HEK293 (cell line): ENCODE results near the gene CSHL1.
"Not testable (repeated sequence)": the region's sequence is repeated elsewhere in the genome, so short reads cannot be mapped to it uniquely, and the experiment has no call there.

ENCODE experiments used
- CTCF ChIA-PET: fragments of 350-600 bp; formaldehyde crosslinking; extraction: SDS; loops from one replicate; lab custom pipeline; 2021; ENCODE audit warnings: antibody characterized with exemption; lab: Yijun Ruan, JAX
- POLR2A ChIA-PET: fragments of 300-600 bp; formaldehyde crosslinking; extraction: SDS; loops from one replicate; lab custom pipeline; 2020; ENCODE audit warnings: antibody characterized with exemption, inconsistent platforms; lab: Yijun Ruan, JAX
- H3K27ac ChIP-seq: fragments of 200-500 bp; sonication (Bioruptor generic); 2 replicates; pipeline ENCODE4 v1.5.1; 2014; ENCODE audit warnings: low read depth, low read length, control low read depth, inconsistent platforms; ENCODE audit errors: extremely low read depth
- H3K36me3 ChIP-seq, 2 experiments: fragments of 200-500 bp in 1 of 2; sonication (Bioruptor generic) in 1 of 2; 1 replicate in 1 of 2; 2 replicates in 1 of 2; pipeline ENCODE4 v1.5.1; 2014 to 2017; ENCODE audit warnings: inconsistent platforms in 2 of 2, low read length in 2 of 2; ENCODE audit not compliant: control insufficient read depth in 2 of 2, insufficient read depth in 1 of 2
- H3K4me1 ChIP-seq: fragments of 200-500 bp; sonication (Bioruptor generic); 2 replicates; pipeline ENCODE4 v1.5.1; 2014; ENCODE audit warnings: mild to moderate bottlenecking, low read length, inconsistent platforms; ENCODE audit not compliant: control insufficient read depth, insufficient read depth
- H3K4me3 ChIP-seq: 2 replicates; pipeline ENCODE4 v1.5.1; 2011; ENCODE audit warnings: low read depth, mild to moderate bottlenecking, control low read depth, low read length, moderate library complexity
- H3K9me3 ChIP-seq: fragments of 200-500 bp; sonication (Bioruptor generic); 2 replicates; pipeline ENCODE4 v1.5.1; 2014; ENCODE audit warnings: low read depth, low read length, inconsistent platforms; ENCODE audit not compliant: control insufficient read depth, insufficient read depth
- EGR2 ChIP-seq: fragments of 450-650 bp; formaldehyde crosslinking; IDR thresholded peaks from 2 replicates; pipeline ENCODE4 v1.5.1; 2016; ENCODE audit warnings: low read depth, missing biosample characterization, missing genetic modification characterization
- KLF16 ChIP-seq: fragments of 450-650 bp; formaldehyde crosslinking; IDR thresholded peaks from 2 replicates; pipeline ENCODE4 v1.5.1; 2017; ENCODE audit warnings: missing biosample characterization, missing genetic modification characterization
- ZFHX2 ChIP-seq: fragments of 450-650 bp; formaldehyde crosslinking; conservative IDR thresholded peaks from 2 replicates; pipeline ENCODE4 v1.5.1; 2016; ENCODE audit warnings: missing biosample characterization, missing genetic modification characterization
- ZNF266 ChIP-seq: fragments of 450-650 bp; formaldehyde crosslinking; IDR thresholded peaks from 2 replicates; pipeline ENCODE4 v1.5.1; 2016; ENCODE audit warnings: missing biosample characterization, missing genetic modification characterization, low read depth
- ZNF324 ChIP-seq: fragments of 450-650 bp; formaldehyde crosslinking; IDR thresholded peaks from 2 replicates; pipeline ENCODE4 v1.5.1; 2016; ENCODE audit warnings: missing biosample characterization, missing genetic modification characterization
- ZNF654 ChIP-seq: fragments of 450-650 bp; formaldehyde crosslinking; IDR thresholded peaks from 2 replicates; pipeline ENCODE4 v1.5.1; 2016; ENCODE audit warnings: low read depth, missing biosample characterization, missing genetic modification characterization
- TF ChIP-seq, protein P1 (sequence below): fragments of 450-650 bp; formaldehyde crosslinking; IDR thresholded peaks from 2 replicates; pipeline ENCODE4 v1.5.0; 2017; ENCODE audit warnings: missing biosample characterization, missing genetic modification characterization, borderline replicate concordance
- TF ChIP-seq, protein P2 (sequence below): fragments of 450-650 bp; formaldehyde crosslinking; IDR thresholded peaks from 2 replicates; pipeline ENCODE4 v1.5.1; 2016; ENCODE audit warnings: missing biosample characterization, missing genetic modification characterization, borderline replicate concordance
- TF ChIP-seq, protein P3 (sequence below): fragments of 450-650 bp; formaldehyde crosslinking; IDR thresholded peaks from 2 replicates; pipeline ENCODE4 v1.5.1; 2016; ENCODE audit warnings: missing biosample characterization, missing genetic modification characterization
- TF ChIP-seq, protein P4 (sequence below): fragments of 450-650 bp; formaldehyde crosslinking; IDR thresholded peaks from 2 replicates; pipeline ENCODE4 v1.5.1; 2016; ENCODE audit warnings: missing biosample characterization, missing genetic modification characterization
- TF ChIP-seq, protein P5 (sequence below): fragments of 450-650 bp; formaldehyde crosslinking; IDR thresholded peaks from 2 replicates; pipeline ENCODE4 v1.5.1; 2017; ENCODE audit warnings: missing biosample characterization, missing genetic modification characterization

CSHL1 gene

DNA sequence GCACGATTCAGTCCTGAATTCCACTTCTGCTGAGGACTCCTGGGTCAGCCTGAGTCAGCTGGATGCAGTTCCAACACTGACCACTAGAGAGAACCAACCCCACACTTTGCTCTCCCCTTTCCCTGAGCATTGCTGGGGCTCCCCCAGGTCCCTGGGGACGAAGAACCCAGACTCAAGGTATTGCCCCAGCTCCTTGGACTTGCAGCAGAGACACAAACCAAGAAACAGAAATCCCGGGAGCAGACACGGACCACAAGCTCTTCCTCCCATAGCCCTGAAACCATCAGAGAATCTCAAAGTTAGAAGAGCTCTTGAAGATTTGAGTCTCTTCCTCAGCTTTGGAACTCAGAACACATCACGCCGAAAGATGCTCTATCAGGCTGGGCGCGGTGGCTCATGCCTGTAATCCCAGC, 8.3 kb upstream of the CSHL1 start:
- Histone ChIP-seq H3K4me3 (no peak overlapping the region), H3K9me3 (no peaks in the 10 kb centered on the region), H3K27ac (no peak overlapping the region), H3K4me1 (no peaks in the 10 kb centered on the region), H3K36me3 (no peaks in the 10 kb centered on the region)
- POLR2A ChIA-PET, result interaction anchor here (2.0 kb wide), 1 partner anchor 227 kb away, joined by 10 read pairs; no protein-coding TSS in a partner anchor
- TF ChIP-seq, protein P1, sequence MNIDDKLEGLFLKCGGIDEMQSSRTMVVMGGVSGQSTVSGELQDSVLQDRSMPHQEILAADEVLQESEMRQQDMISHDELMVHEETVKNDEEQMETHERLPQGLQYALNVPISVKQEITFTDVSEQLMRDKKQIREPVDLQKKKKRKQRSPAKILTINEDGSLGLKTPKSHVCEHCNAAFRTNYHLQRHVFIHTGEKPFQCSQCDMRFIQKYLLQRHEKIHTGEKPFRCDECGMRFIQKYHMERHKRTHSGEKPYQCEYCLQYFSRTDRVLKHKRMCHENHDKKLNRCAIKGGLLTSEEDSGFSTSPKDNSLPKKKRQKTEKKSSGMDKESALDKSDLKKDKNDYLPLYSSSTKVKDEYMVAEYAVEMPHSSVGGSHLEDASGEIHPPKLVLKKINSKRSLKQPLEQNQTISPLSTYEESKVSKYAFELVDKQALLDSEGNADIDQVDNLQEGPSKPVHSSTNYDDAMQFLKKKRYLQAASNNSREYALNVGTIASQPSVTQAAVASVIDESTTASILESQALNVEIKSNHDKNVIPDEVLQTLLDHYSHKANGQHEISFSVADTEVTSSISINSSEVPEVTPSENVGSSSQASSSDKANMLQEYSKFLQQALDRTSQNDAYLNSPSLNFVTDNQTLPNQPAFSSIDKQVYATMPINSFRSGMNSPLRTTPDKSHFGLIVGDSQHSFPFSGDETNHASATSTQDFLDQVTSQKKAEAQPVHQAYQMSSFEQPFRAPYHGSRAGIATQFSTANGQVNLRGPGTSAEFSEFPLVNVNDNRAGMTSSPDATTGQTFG, result no peak
- no peak for TF ChIP-seq ZNF266 (tag by site-specific recombination)
- TF ChIP-seq EGR2 (tag by site-specific recombination), result no peak
- TF ChIP-seq, protein P2, sequence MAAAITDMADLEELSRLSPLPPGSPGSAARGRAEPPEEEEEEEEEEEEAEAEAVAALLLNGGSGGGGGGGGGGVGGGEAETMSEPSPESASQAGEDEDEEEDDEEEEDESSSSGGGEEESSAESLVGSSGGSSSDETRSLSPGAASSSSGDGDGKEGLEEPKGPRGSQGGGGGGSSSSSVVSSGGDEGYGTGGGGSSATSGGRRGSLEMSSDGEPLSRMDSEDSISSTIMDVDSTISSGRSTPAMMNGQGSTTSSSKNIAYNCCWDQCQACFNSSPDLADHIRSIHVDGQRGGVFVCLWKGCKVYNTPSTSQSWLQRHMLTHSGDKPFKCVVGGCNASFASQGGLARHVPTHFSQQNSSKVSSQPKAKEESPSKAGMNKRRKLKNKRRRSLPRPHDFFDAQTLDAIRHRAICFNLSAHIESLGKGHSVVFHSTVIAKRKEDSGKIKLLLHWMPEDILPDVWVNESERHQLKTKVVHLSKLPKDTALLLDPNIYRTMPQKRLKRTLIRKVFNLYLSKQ (tag by site-specific recombination), result no peak
- TF ChIP-seq KLF16 (tag by site-specific recombination), result no peak
- TF ChIP-seq ZFHX2 (tag by site-specific recombination), result no peak
- TF ChIP-seq, protein P3, sequence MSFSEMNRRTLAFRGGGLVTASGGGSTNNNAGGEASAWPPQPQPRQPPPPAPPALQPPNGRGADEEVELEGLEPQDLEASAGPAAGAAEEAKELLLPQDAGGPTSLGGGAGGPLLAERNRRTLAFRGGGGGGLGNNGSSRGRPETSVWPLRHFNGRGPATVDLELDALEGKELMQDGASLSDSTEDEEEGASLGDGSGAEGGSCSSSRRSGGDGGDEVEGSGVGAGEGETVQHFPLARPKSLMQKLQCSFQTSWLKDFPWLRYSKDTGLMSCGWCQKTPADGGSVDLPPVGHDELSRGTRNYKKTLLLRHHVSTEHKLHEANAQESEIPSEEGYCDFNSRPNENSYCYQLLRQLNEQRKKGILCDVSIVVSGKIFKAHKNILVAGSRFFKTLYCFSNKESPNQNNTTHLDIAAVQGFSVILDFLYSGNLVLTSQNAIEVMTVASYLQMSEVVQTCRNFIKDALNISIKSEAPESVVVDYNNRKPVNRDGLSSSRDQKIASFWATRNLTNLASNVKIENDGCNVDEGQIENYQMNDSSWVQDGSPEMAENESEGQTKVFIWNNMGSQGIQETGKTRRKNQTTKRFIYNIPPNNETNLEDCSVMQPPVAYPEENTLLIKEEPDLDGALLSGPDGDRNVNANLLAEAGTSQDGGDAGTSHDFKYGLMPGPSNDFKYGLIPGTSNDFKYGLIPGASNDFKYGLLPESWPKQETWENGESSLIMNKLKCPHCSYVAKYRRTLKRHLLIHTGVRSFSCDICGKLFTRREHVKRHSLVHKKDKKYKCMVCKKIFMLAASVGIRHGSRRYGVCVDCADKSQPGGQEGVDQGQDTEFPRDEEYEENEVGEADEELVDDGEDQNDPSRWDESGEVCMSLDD (tag by site-specific recombination), result 0 out of 2 replicates have a peak, but pooled peaks have one; percentile 35
- TF ChIP-seq, protein P4, sequence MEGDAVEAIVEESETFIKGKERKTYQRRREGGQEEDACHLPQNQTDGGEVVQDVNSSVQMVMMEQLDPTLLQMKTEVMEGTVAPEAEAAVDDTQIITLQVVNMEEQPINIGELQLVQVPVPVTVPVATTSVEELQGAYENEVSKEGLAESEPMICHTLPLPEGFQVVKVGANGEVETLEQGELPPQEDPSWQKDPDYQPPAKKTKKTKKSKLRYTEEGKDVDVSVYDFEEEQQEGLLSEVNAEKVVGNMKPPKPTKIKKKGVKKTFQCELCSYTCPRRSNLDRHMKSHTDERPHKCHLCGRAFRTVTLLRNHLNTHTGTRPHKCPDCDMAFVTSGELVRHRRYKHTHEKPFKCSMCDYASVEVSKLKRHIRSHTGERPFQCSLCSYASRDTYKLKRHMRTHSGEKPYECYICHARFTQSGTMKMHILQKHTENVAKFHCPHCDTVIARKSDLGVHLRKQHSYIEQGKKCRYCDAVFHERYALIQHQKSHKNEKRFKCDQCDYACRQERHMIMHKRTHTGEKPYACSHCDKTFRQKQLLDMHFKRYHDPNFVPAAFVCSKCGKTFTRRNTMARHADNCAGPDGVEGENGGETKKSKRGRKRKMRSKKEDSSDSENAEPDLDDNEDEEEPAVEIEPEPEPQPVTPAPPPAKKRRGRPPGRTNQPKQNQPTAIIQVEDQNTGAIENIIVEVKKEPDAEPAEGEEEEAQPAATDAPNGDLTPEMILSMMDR, result peak; percentile 38; the same call in 1 of the 2 replicates
- TF ChIP-seq ZNF324 (tag by site-specific recombination), result no peak
- peak; percentile 68 for TF ChIP-seq ZNF654 (tag by site-specific recombination)
- TF ChIP-seq, protein P5, sequence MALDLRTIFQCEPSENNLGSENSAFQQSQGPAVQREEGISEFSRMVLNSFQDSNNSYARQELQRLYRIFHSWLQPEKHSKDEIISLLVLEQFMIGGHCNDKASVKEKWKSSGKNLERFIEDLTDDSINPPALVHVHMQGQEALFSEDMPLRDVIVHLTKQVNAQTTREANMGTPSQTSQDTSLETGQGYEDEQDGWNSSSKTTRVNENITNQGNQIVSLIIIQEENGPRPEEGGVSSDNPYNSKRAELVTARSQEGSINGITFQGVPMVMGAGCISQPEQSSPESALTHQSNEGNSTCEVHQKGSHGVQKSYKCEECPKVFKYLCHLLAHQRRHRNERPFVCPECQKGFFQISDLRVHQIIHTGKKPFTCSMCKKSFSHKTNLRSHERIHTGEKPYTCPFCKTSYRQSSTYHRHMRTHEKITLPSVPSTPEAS, result no peak
- CTCF ChIA-PET, result interaction anchor here (0.6 to 4.5 kb wide), 48 partner anchors 9 to 496 kb away, joined by 3 to 58 read pairs (median 4); partner anchors contain the start of gene CD79B

DNA sequence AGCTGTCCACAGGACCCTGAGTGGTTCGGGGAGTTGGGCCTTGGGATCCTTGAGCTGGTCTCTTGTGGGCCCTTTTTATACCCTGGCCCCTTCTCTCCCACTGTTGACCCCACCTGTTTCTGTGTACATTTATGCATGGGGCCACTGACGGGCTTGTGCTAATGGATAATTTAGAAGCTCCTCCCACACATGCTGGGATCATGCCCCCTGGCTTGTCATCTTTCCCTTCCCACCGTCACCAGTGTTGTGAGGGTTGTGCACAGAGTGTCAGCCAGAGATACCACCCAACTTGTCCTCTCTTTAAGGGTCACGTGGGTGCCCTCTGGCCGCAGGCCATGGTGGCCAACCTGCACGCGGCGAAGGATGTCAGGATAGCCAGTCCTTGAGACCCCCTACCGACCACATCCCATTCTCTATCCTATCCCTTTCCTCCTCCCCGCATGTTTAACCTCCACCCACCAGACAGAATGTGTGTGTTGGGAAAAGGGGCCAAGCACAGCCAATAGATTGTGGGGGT, 7.8 kb upstream of the CSHL1 start, which contains the start of gene GH1:
GH1 (minus strand) TSS at position 51 of the 517 bp plus-strand sequence. CDS start 63 bp downstream, outside the sequence.
- POLR2A ChIA-PET, result interaction anchor here (2.0 kb wide), 1 partner anchor 227 kb away, joined by 10 read pairs; no protein-coding TSS in a partner anchor
- not testable (repeated sequence) for H3K36me3 ChIP-seq, H3K9me3 ChIP-seq, H3K4me1 ChIP-seq, H3K27ac ChIP-seq, H3K4me3 ChIP-seq
- CTCF ChIA-PET, result interaction anchor here (0.6 to 4.5 kb wide), 45 partner anchors 8 to 496 kb away, joined by 3 to 58 read pairs (median 4); partner anchors contain the start of gene CD79B
